Stimulated activated CD4-positive, alpha-beta T cell treated with anti-CD3 and anti-CD28 coated beads, TNF-alpha, amount 100 ng/mL, for 1 hour (primary cell): ENCODE data around the gene OR2T12.
"Not testable (repeated sequence)": the region's sequence is repeated elsewhere in the genome, so short reads cannot be mapped to it uniquely, and the experiment has no call there.

Experiments
- DNase-seq, 3 donors: peaks; one replicate each; pipeline ENCODE4 v3.0.0-alpha.2; 2020; ENCODE audit warnings: low read depth in 3 of 3, low spot score in 1 of 3

The OR2T12 gene

GRCh38 chr1:248303324-248303723, at the start of gene OR2T12:
OR2T12 (minus strand) TSS chr1:248303424; CDS start chr1:248295578, 7,846 bp downstream.
- no peak for DNase-seq

DNA sequence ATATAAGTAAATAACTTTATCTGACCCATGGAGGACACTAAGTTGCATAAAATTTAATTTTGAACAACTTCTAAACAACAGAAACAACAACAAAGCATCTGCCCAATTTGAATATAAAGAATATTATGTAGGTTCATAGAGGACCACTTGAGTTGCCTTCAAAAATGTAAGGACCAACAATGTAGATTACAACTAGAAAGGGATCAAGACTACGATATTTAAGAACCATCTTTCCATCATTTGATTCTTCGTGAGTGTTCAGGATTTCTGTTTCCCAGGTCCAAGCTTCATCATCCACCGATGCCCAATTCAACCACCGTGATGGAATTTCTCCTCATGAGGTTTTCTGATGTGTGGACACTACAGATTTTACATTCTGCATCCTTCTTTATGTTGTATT, 45.3 kb upstream of the OR2T12 start, which contains the start of gene OR14C36:
Gene OR14C36 (plus strand): TSS at position 301 of the 400 bp plus-strand sequence. CDS start 0 bp downstream, at position 301.
- no peak for DNase-seq

GRCh38 chr1:248343451-248343850, 40.2 kb upstream of the OR2T12 start:
- DNase-seq, result no peak

- no peak for DNase-seq
These were observed 21.2 kb upstream of the OR2T12 start, which contains the start of gene OR2M7 for GRCh38 chr1:248324468-248324867. OR2M7 (minus strand) TSS chr1:248324568; CDS start chr1:248324568, 0 bp downstream.

DNA sequence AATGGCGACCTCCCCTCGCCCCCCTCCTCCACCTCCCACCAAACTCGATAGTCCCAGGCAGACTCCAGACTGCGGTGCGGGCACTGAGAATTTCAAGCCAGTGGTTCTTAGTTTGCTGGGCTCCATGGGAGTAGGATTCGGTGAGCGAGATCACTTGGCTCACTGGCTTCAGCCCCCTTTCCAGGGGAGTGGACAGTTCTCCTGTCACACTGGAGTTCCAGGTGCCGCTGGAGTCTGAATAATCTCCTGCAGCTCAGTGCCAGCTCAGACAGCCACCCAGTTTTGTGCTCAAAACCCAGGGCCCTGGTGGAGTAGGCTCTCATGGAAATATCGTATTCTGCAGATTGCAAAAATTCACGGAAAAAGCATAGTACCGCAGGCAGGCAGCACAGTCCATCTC, 13.6 kb upstream of the OR2T12 start:
- no peak for DNase-seq

GRCh38 chr1:248306740-248307139, 3.5 kb upstream of the OR2T12 start:
- not testable (repeated sequence) for DNase-seq

- DNase-seq, result no peak
These were observed 2.9 kb upstream of the OR2T12 start for GRCh38 chr1:248306103-248306502.

- not testable (repeated sequence) for DNase-seq
These were observed 2.4 kb upstream of the OR2T12 start for GRCh38 chr1:248305672-248306071.

- DNase-seq, result no peak
These were observed 14.8 kb downstream of the OR2T12 start for GRCh38 chr1:248288391-248288790.

DNA sequence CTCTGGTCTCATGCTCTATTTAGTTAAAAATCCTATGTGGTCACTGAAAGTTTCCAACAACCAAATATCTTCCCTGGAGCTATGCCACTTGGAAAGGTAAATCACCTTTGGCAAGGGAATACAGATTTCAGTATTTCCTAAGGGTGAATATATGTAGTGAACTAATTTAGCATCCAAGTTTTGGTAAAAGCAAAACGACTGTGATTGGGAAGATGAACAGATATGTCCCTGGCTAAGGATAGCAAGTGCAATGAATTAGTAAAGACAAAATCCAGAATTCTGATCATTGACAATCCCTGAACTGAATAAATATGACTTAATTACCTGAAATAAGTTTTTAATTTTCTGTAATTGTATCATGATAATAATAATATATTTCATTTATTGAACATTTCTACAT, 25.3 kb downstream of the OR2T12 start, which contains the start of gene OR2T33:
Gene OR2T33 (minus strand): TSS at position 101 of the 400 bp plus-strand sequence. CDS start 4,162 bp downstream, outside the sequence.
- no peak for DNase-seq

GRCh38 chr1:248273225-248273624, 30.0 kb downstream of the OR2T12 start:
- not testable (repeated sequence) for DNase-seq

GRCh38 chr1:248268178-248268577, 35.0 kb downstream of the OR2T12 start:
- DNase-seq, result no peak

GRCh38 chr1:248259309-248259708, 43.9 kb downstream of the OR2T12 start:
- not testable (repeated sequence) for DNase-seq

DNA sequence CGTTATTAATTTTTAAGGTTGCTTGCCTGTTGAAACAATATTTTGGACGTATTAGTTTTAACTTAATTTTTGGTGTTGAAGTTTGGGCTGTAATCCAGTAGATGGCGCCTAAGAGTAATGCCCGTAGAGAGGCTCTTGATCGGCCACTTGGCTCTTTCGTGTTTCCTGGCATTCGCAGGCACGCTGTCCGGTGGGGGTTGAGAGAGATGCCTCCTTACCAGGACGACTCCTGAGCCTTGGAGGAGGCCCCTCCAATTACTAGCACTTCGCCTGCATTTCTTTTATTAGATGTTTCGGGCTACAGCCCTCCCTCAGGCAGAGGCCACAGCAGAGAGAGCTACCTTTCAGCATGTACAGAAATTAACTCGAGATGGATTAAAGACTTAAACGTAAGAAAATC, 60.0 kb downstream of the OR2T12 start:
- no peak for DNase-seq
